WTC11 (cell line): ENCODE data around the gene MRPS34. TPM values are rescaled to one million over a fixed set of nuclear protein-coding genes. Genes with fewer than 3 reads are reported as not detected.

ENCODE experiments used
- ATAC-seq: fragments of 200-7000 bp; cut with Tn5 transposase; 2 replicates; pipeline ENCODE4 v1.10.0; 2021; ENCODE audit warnings: mild to moderate bottlenecking, moderate library complexity
- CTCF ChIA-PET: fragments of 300-600 bp; sonication (Branson Sonifier 250); formaldehyde crosslinking; loops from one replicate; lab custom pipeline; 2021; ENCODE audit warnings: antibody characterized with exemption; lab: Charles Lee
- POLR2A ChIA-PET: fragments of 350-600 bp; sonication (Branson Sonifier 250); formaldehyde crosslinking; loops from one replicate; lab custom pipeline; 2021; ENCODE audit warnings: antibody characterized with exemption; lab: Charles Lee
- DNase-seq: peaks from one replicate; pipeline ENCODE4 v3.0.0; 2021; ENCODE audit warnings: low spot score
- H3K27ac Mint-ChIP-seq: 2 replicates; pipeline ENCODE4 v1.8.0; 2021; ENCODE audit warnings: mixed read lengths
- H3K27me3 Mint-ChIP-seq: 2 replicates; pipeline ENCODE4 v1.8.0; 2021; ENCODE audit warnings: low read depth, mild to moderate bottlenecking, moderate library complexity, mixed read lengths
- H3K36me3 Mint-ChIP-seq: 2 replicates; pipeline ENCODE4 v1.8.0; 2021; ENCODE audit warnings: mixed read lengths
- H3K4me1 Mint-ChIP-seq: 2 replicates; pipeline ENCODE4 v1.8.0; 2022; ENCODE audit warnings: mixed read lengths
- H3K4me3 Mint-ChIP-seq: 2 replicates; pipeline ENCODE4 v1.8.0; 2021; ENCODE audit warnings: mild to moderate bottlenecking, moderate library complexity, mixed read lengths
- H3K9me3 Mint-ChIP-seq: 2 replicates; pipeline ENCODE4 v1.8.0; 2021; ENCODE audit warnings: mixed read lengths
- CREB1 ChIP-seq: sonication (generic); formaldehyde crosslinking; IDR thresholded peaks from 2 replicates; pipeline ENCODE4 v1.8.0; 2023; ENCODE audit warnings: mild to moderate bottlenecking, missing genetic modification reagents
- FOXP4 ChIP-seq: sonication (generic); formaldehyde crosslinking; IDR thresholded peaks from 2 replicates; pipeline ENCODE4 v1.8.0; 2022; ENCODE audit warnings: mild to moderate bottlenecking, missing genetic modification reagents
- KAT7 ChIP-seq: sonication (generic); formaldehyde crosslinking; IDR thresholded peaks from 2 replicates; pipeline ENCODE4 v1.8.1; 2023; ENCODE audit warnings: missing genetic modification reagents, mild to moderate bottlenecking, borderline replicate concordance
- NFATC4 ChIP-seq: fragments of 250-450 bp; sonication (Bioruptor Pico); IDR thresholded peaks from 2 replicates; pipeline ENCODE4 v1.9.0; 2021; ENCODE audit warnings: mild to moderate bottlenecking
- NFE2L1 ChIP-seq: sonication (generic); formaldehyde crosslinking; IDR thresholded peaks from 2 replicates; pipeline ENCODE4 v1.8.1; 2023; ENCODE audit warnings: missing genetic modification reagents
- NR3C1 ChIP-seq: sonication (generic); formaldehyde crosslinking; conservative IDR thresholded peaks from 2 replicates; pipeline ENCODE4 v1.8.1; 2023; ENCODE audit warnings: low read depth, mild to moderate bottlenecking, missing genetic modification reagents
- PRDM15 ChIP-seq: sonication (generic); formaldehyde crosslinking; IDR thresholded peaks from 2 replicates; pipeline ENCODE4 v1.8.0; 2022; ENCODE audit warnings: missing genetic modification reagents
- PRRX2 ChIP-seq: fragments of 250-450 bp; sonication (Bioruptor Pico); IDR thresholded peaks from 2 replicates; pipeline ENCODE4 v1.8.0; 2021; ENCODE audit warnings: mild to moderate bottlenecking
- RELA ChIP-seq: sonication (generic); formaldehyde crosslinking; IDR thresholded peaks from 2 replicates; pipeline ENCODE4 v1.8.1; 2022; ENCODE audit warnings: missing genetic modification reagents, mild to moderate bottlenecking, borderline replicate concordance
- ZBTB43 ChIP-seq: sonication (generic); formaldehyde crosslinking; IDR thresholded peaks from 2 replicates; pipeline ENCODE4 v1.8.1; 2023; ENCODE audit warnings: mild to moderate bottlenecking, missing genetic modification reagents
- ZNF416 ChIP-seq: fragments of 250-450 bp; sonication (Bioruptor Pico); IDR thresholded peaks from 2 replicates; pipeline ENCODE4 v1.9.0; 2021; ENCODE audit warnings: mild to moderate bottlenecking, inconsistent platforms
- ZSCAN18 ChIP-seq: fragments of 250-450 bp; sonication (Bioruptor Pico); IDR thresholded peaks from 2 replicates; pipeline ENCODE4 v2.1.2; 2022; ENCODE audit warnings: mild to moderate bottlenecking, moderate library complexity
- total RNA-seq: library from RNA; stranded (reverse); gene quantifications from 3 replicates; pipeline ENCODE4 v1.2.3, GENCODE V29; 2021
- TF ChIP-seq, protein P1 (sequence below): sonication (generic); formaldehyde crosslinking; conservative IDR thresholded peaks from 2 replicates; pipeline ENCODE4 v1.8.1; 2022; ENCODE audit warnings: mild to moderate bottlenecking, missing genetic modification reagents
- TF ChIP-seq, protein P2 (sequence below): sonication (generic); formaldehyde crosslinking; IDR thresholded peaks from 2 replicates; pipeline ENCODE4 v1.8.1; 2022; ENCODE audit warnings: low read depth, mild to moderate bottlenecking, moderate library complexity, missing genetic modification reagents, borderline replicate concordance
- TF ChIP-seq, protein P3 (sequence below): fragments of 250-450 bp; sonication (Bioruptor Pico); IDR thresholded peaks from 2 replicates; pipeline ENCODE4 v1.9.0; 2021; ENCODE audit warnings: mild to moderate bottlenecking

Gene MRPS34
- total RNA-seq, 1 experiment from 2014 or later: 258 TPM

- POLR2A ChIA-PET: interaction anchor here (0.5 to 3.6 kb wide), 7 partner anchors 11 to 1342 kb away, joined by 3 to 18 read pairs (median 4); partner anchors contain the start of genes MAPK8IP3, NUBP2, RPS2 and SPSB3
- Mint-ChIP-seq H3K36me3 (peaks cover 4% of the 10 kb centered on the region), H3K27ac (peak overlapping the region; percentile 84), H3K4me1 (peaks cover 4% of the 10 kb centered on the region), H3K9me3 (no peaks in the 10 kb centered on the region), H3K27me3 (no peaks in the 10 kb centered on the region; the same call in 1 of the 2 replicates), H3K4me3 (peak overlapping the region; percentile 99)
- DNase-seq (no peak), ATAC-seq (no peak)
- CTCF ChIA-PET: interaction anchor here (0.7 to 2.4 kb wide), 4 partner anchors 13 to 154 kb away, joined by 3 to 11 read pairs (median 6); partner anchors contain the start of genes MAPK8IP3, NUBP2 and SPSB3
- TF ChIP-seq NFATC4 (CRISPR knock-in tag): 0 out of 2 replicates have a peak, but pooled peaks have one; percentile 16
- TF ChIP-seq, protein P1, sequence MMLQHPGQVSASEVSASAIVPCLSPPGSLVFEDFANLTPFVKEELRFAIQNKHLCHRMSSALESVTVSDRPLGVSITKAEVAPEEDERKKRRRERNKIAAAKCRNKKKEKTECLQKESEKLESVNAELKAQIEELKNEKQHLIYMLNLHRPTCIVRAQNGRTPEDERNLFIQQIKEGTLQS: no peak
- no peak for TF ChIP-seq ZBTB43 (CRISPR knock-in tag)
- TF ChIP-seq CREB1 (CRISPR knock-in tag): no peak
- TF ChIP-seq, protein P2, sequence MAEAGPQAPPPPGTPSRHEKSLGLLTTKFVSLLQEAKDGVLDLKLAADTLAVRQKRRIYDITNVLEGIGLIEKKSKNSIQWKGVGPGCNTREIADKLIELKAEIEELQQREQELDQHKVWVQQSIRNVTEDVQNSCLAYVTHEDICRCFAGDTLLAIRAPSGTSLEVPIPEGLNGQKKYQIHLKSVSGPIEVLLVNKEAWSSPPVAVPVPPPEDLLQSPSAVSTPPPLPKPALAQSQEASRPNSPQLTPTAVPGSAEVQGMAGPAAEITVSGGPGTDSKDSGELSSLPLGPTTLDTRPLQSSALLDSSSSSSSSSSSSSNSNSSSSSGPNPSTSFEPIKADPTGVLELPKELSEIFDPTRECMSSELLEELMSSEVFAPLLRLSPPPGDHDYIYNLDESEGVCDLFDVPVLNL (CRISPR knock-in tag): no peak
- 0 out of 2 replicates have a peak, but pooled peaks have one; percentile 26 for TF ChIP-seq KAT7 (CRISPR knock-in tag)
- TF ChIP-seq NR3C1: no peak
- TF ChIP-seq, protein P3, sequence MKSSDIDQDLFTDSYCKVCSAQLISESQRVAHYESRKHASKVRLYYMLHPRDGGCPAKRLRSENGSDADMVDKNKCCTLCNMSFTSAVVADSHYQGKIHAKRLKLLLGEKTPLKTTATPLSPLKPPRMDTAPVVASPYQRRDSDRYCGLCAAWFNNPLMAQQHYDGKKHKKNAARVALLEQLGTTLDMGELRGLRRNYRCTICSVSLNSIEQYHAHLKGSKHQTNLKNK (CRISPR knock-in tag): no peak
- no peak for TF ChIP-seq PRDM15
- no peak for TF ChIP-seq RELA (CRISPR knock-in tag)
- no peak for TF ChIP-seq FOXP4
- no peak; the same call in 1 of the 2 replicates for TF ChIP-seq NFE2L1
Observed at GRCh38 chr16:1769402-1770300, 3.3 kb downstream of the MRPS34 start.

GRCh38 chr16:1768767-1769401 is 4.0 kb downstream of the MRPS34 start:
- DNase-seq: no peak
- Mint-ChIP-seq H3K4me3 (no peak overlapping the region), H3K36me3 (peaks cover 4% of the 10 kb centered on the region), H3K9me3 (no peaks in the 10 kb centered on the region), H3K4me1 (peaks cover 4% of the 10 kb centered on the region), H3K27me3 (no peaks in the 10 kb centered on the region; the same call in 1 of the 2 replicates), H3K27ac (no peak overlapping the region)
- CTCF ChIA-PET: interaction anchor here (0.7 to 2.4 kb wide), 2 partner anchors 14 to 63 kb away, joined by 3 to 9 read pairs; partner anchors contain the start of genes NUBP2 and SPSB3
- TF ChIP-seq PRRX2 (CRISPR knock-in tag): 0 out of 2 replicates have a peak, but pooled peaks have one; percentile 25
- TF ChIP-seq ZNF416: 0 out of 2 replicates have a peak, but pooled peaks have one; percentile 3
- TF ChIP-seq ZSCAN18 (CRISPR knock-in tag): no peak
- TF ChIP-seq, all 79 proteins: peak for 2
- ATAC-seq: no peak
- POLR2A ChIA-PET: interaction anchor here (0.5 to 1.4 kb wide), 2 partner anchors 196 to 252 kb away, joined by 3 to 4 read pairs; partner anchors contain the start of gene RPS2
